ENCODE measurements around the gene PRAMEF20. TPM values are rescaled to one million over a fixed set of nuclear protein-coding genes. Genes with fewer than 3 reads are reported as not detected.
"Not testable (repeated sequence)": the region's sequence is repeated elsewhere in the genome, so short reads cannot be mapped to it uniquely, and the experiment has no call there.

Gene PRAMEF20
- total and polyA plus RNA-seq, 2 of the 4 experiments (the other 2 are of a cell fraction): not detected

DNA sequence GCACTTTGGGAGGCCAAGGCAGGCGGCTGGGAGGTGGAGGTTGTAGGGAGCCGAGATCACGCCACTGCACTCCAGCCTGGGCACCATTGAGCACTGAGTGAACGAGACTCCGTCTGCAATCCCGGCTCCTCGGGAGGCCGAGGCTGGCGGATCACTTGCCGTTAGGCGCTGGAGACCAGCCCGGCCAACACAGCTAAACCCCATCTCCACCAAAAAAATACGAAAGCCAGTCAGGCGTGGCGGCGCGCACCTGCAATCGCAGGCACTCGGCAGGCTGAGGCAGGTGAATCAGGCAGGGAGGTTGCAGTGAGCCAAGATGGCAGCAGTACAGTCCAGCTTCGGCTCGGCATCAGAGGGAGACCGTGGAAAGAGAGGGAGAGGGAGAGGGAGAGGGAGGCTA lies 14.9 kb upstream of the PRAMEF20 start:
- H2BK5ac ChIP-seq (ENCODE audit: low read depth, low read length, poor library complexity, severe bottlenecking); H4K20me1 ChIP-seq (ENCODE audit: insufficient read depth, low read length); H3K4me1 ChIP-seq (ENCODE audit: control insufficient read depth, insufficient read depth, low read length); H3K4ac ChIP-seq (ENCODE audit: low read depth, low read length); H3K14ac ChIP-seq (replicated peaks; ENCODE audit: low read depth, low read length); BruUV-seq (replicated peaks); DNase-seq; H2AFZ ChIP-seq (replicated peaks; ENCODE audit: low read length, poor library complexity); H3K56ac ChIP-seq (ENCODE audit: extremely low read depth, insufficient read depth, low read length); H2BK20ac ChIP-seq (ENCODE audit: low read depth, low read length); H3K27me3 ChIP-seq (ENCODE audit: control insufficient read depth, insufficient read depth, low read length); CTCF ChIA-PET; H3K18ac ChIP-seq (ENCODE audit: low read depth, low read length); H3K4me3 ChIP-seq (ENCODE audit: insufficient read depth, low read depth, low read length); H3K9me3 ChIP-seq (ENCODE audit: control insufficient read depth, insufficient read depth, low read length); POLR2A ChIA-PET (ENCODE audit: unreplicated experiment); H3K36me3 ChIP-seq (ENCODE audit: control insufficient read depth, insufficient read depth, low read length); H3K27ac ChIP-seq (ENCODE audit: insufficient read depth, low read length); intact Hi-C loops (cut with micrococcal nuclease); H2BK120ac ChIP-seq (ENCODE audit: low read depth, low read length); H2BK15ac ChIP-seq (ENCODE audit: low read depth, low read length); ATAC-seq (ENCODE audit: low read depth); dilution Hi-C loops (cut with HindIII; ENCODE audit: low sequenced_read_pairs, unreplicated experiment); H3K9me1 ChIP-seq (ENCODE audit: insufficient read depth, low read length); H4K91ac ChIP-seq (ENCODE audit: insufficient read depth, low read depth, low read length); H3K79me1 ChIP-seq (ENCODE audit: low read depth in 1 of 2, low read length in 2 of 2); H2AK9ac ChIP-seq (replicated peaks; ENCODE audit: low read depth, low read length, poor library complexity); H4K5ac ChIP-seq (ENCODE audit: low read depth, low read length); H3K9ac ChIP-seq (ENCODE audit: low read depth, low read length); H2AK5ac ChIP-seq (ENCODE audit: low read depth, low read length); H4K8ac ChIP-seq (ENCODE audit: low read depth in 2 of 2, low read length in 2 of 2); in situ Hi-C loops (cut with MboI; ENCODE audit: low sequenced_read_pairs); H3K23ac ChIP-seq (ENCODE audit: low read depth, low read length); H3K4me2 ChIP-seq (ENCODE audit: low read depth, low read length): not testable (repeated sequence)
- WGBS, 2 experiments (ENCODE audit: extremely low coverage in 2 of 2, insufficient read length in 1 of 2): no CpG with 5 or more reads among the region's 22 CpGs

Measured in IMR-90 (cell line).